HEK293T (cell line): ENCODE data around the gene PDZD2.

Experiments
- CTCF ChIA-PET: fragments of 350-600 bp; formaldehyde crosslinking; extraction: SDS; loops from one replicate; lab custom pipeline; 2021; ENCODE audit warnings: antibody characterized with exemption, inconsistent platforms; lab: Yijun Ruan, JAX
- POLR2A ChIA-PET: fragments of 350-600 bp; formaldehyde crosslinking; extraction: SDS; loops from one replicate; lab custom pipeline; 2020; ENCODE audit warnings: antibody characterized with exemption, inconsistent platforms; lab: Yijun Ruan, JAX
- DNase-seq: peaks from one replicate; pipeline ENCODE4 v3.0.0; 2012; ENCODE audit warnings: mixed read lengths; ENCODE audit errors: extremely low spot score
- ARNT ChIP-seq: fragments of 450-650 bp; IDR thresholded peaks from 2 replicates; pipeline ENCODE4 v1.6.1; 2017; ENCODE audit warnings: mild to moderate bottlenecking
- BHLHE40 ChIP-seq: fragments of 450-650 bp; IDR thresholded peaks from 2 replicates; pipeline ENCODE4 v1.6.1; 2016; ENCODE audit warnings: mild to moderate bottlenecking, moderate library complexity, borderline replicate concordance
- CTBP1 ChIP-seq: fragments of 450-650 bp; IDR thresholded peaks from 2 replicates; pipeline ENCODE4 v1.6.1; 2016; ENCODE audit warnings: borderline replicate concordance
- ELF4 ChIP-seq: fragments of 450-650 bp; IDR thresholded peaks from 2 replicates; pipeline ENCODE4 v1.6.1; 2017; ENCODE audit warnings: antibody characterized with exemption
- FOXA1 ChIP-seq: fragments of 450-650 bp; IDR thresholded peaks from 2 replicates; pipeline ENCODE4 v1.6.1; 2016; ENCODE audit warnings: mild to moderate bottlenecking
- FOXK2 ChIP-seq: fragments of 450-650 bp; IDR thresholded peaks from 2 replicates; pipeline ENCODE4 v1.6.1; 2016; ENCODE audit warnings: mild to moderate bottlenecking
- FOXM1 ChIP-seq: fragments of 450-650 bp; IDR thresholded peaks from 2 replicates; pipeline ENCODE4 v1.6.1; 2017; ENCODE audit warnings: mild to moderate bottlenecking, borderline replicate concordance
- HDGF ChIP-seq: fragments of 450-650 bp; IDR thresholded peaks from 2 replicates; pipeline ENCODE4 v1.6.1; 2017; ENCODE audit warnings: antibody characterized with exemption, borderline replicate concordance
- L3MBTL2 ChIP-seq: fragments of 450-650 bp; conservative IDR thresholded peaks from 2 replicates; pipeline ENCODE4 v1.6.1; 2016; ENCODE audit warnings: mild to moderate bottlenecking
- LEF1 ChIP-seq: fragments of 450-650 bp; IDR thresholded peaks from 2 replicates; pipeline ENCODE4 v1.6.1; 2017; ENCODE audit warnings: mild to moderate bottlenecking, borderline replicate concordance
- NFRKB ChIP-seq: fragments of 450-650 bp; IDR thresholded peaks from 2 replicates; pipeline ENCODE4 v1.6.1; 2016; ENCODE audit warnings: mild to moderate bottlenecking, moderate library complexity
- SP1 ChIP-seq: fragments of 450-650 bp; IDR thresholded peaks from 2 replicates; pipeline ENCODE4 v1.6.1; 2017
- SUZ12 ChIP-seq: fragments of 450-650 bp; IDR thresholded peaks from 2 replicates; pipeline ENCODE4 v1.6.1; 2016; ENCODE audit warnings: mild to moderate bottlenecking
- TARDBP ChIP-seq: fragments of 450-650 bp; IDR thresholded peaks from 2 replicates; pipeline ENCODE4 v1.6.1; 2016
- ZNF384 ChIP-seq: fragments of 450-650 bp; IDR thresholded peaks from 2 replicates; pipeline ENCODE4 v1.6.1; 2016
- TF ChIP-seq, protein P1 (sequence below): fragments of 450-650 bp; IDR thresholded peaks from 2 replicates; pipeline ENCODE4 v1.6.1; 2016

The PDZD2 gene

GRCh38 chr5:31987985-31988710, 349.2 kb downstream of the PDZD2 start:
- ChIA-PET POLR2A (no interaction called here), CTCF (interaction anchor here (0.6 kb wide), 1 partner anchor 154 kb away, joined by 4 read pairs; no protein-coding TSS in a partner anchor)
- no peak for TF ChIP-seq SP1
- TF ChIP-seq LEF1: no peak
- TF ChIP-seq NFRKB: no peak
- no peak for TF ChIP-seq CTBP1
- no peak for TF ChIP-seq TARDBP
- no peak for TF ChIP-seq ELF4
- no peak for TF ChIP-seq SUZ12
- TF ChIP-seq HDGF: no peak
- TF ChIP-seq FOXA1: no peak
- no peak for TF ChIP-seq ZNF384
- no peak for TF ChIP-seq BHLHE40
- TF ChIP-seq L3MBTL2: no peak
- no peak for TF ChIP-seq FOXM1
- DNase-seq: no peak

- ChIA-PET CTCF (no interaction called here), POLR2A (no interaction called here)
- no peak for TF ChIP-seq BHLHE40
- no peak for TF ChIP-seq ZNF384
- no peak for TF ChIP-seq FOXA1
Observed at GRCh38 chr5:31990081-31990650, 351.2 kb downstream of the PDZD2 start.

DNA sequence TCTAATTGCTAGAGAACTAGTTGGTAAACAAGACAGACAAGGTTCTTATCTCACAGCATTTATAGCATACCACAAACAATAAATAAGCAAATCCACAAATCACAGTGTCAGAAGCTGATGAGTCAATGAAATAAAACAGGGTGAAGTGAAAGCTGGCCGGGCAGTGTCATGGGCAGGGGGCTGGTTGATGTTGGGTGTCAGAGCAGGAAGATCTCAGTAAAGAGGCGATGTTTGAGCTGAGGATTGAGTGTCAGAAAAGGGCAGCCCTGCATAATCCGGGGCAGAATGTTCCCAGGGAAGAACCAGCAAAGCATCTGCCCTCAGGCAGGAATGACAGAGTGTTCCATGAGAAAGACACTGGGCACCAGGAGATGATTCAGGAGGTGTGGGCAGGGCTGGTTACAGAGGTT, 351.8 kb downstream of the PDZD2 start:
- ChIA-PET CTCF (no interaction called here), POLR2A (no interaction called here)
- TF ChIP-seq HDGF (no peak), FOXK2 (no peak), TARDBP (no peak), CTBP1 (no peak), FOXA1 (no peak), ELF4 (no peak), LEF1 (no peak), NFRKB (no peak), SUZ12 (no peak), ZNF384 (no peak), FOXM1 (no peak), BHLHE40 (no peak)
- TF ChIP-seq, protein P1, sequence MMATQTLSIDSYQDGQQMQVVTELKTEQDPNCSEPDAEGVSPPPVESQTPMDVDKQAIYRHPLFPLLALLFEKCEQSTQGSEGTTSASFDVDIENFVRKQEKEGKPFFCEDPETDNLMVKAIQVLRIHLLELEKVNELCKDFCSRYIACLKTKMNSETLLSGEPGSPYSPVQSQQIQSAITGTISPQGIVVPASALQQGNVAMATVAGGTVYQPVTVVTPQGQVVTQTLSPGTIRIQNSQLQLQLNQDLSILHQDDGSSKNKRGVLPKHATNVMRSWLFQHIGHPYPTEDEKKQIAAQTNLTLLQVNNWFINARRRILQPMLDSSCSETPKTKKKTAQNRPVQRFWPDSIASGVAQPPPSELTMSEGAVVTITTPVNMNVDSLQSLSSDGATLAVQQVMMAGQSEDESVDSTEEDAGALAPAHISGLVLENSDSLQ: no peak
- no peak for DNase-seq

More at GRCh38 chr5:31990081-31990650, 351.2 kb downstream of the PDZD2 start:
- no peak for DNase-seq

DNA sequence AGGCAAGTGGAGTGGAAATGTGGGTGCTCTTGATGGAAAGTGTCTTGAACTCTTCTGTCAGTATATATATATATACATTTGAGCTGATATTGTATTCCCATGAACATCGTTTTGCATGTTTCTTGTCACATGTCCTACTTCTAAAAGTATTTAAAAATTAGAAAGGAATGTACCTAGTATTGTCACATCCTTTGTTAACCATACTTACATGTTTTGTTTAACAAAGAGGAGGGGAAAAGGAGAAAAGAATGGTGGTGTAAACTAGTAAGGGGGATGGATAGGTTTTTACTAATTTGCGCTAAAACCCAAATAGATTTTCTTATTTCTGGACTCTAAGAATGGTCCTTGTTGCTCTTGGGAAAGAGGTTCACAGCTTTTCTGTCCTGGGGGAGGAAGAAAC, 353.4 kb downstream of the PDZD2 start:
- CTCF ChIA-PET: no interaction called here
- POLR2A ChIA-PET: no interaction called here
- no peak for TF ChIP-seq FOXM1
- no peak for TF ChIP-seq FOXA1
- TF ChIP-seq LEF1: no peak
- TF ChIP-seq SP1: no peak
- TF ChIP-seq SUZ12: no peak
- TF ChIP-seq ARNT: no peak
- TF ChIP-seq ZNF384: no peak
- no peak for TF ChIP-seq CTBP1
- no peak for TF ChIP-seq FOXK2
- TF ChIP-seq NFRKB: no peak
- no peak for TF ChIP-seq HDGF
- TF ChIP-seq TARDBP: no peak
- TF ChIP-seq BHLHE40: no peak
- no peak for TF ChIP-seq ELF4
- TF ChIP-seq L3MBTL2: no peak
- TF ChIP-seq, protein P1: no peak
- no peak for DNase-seq

DNA sequence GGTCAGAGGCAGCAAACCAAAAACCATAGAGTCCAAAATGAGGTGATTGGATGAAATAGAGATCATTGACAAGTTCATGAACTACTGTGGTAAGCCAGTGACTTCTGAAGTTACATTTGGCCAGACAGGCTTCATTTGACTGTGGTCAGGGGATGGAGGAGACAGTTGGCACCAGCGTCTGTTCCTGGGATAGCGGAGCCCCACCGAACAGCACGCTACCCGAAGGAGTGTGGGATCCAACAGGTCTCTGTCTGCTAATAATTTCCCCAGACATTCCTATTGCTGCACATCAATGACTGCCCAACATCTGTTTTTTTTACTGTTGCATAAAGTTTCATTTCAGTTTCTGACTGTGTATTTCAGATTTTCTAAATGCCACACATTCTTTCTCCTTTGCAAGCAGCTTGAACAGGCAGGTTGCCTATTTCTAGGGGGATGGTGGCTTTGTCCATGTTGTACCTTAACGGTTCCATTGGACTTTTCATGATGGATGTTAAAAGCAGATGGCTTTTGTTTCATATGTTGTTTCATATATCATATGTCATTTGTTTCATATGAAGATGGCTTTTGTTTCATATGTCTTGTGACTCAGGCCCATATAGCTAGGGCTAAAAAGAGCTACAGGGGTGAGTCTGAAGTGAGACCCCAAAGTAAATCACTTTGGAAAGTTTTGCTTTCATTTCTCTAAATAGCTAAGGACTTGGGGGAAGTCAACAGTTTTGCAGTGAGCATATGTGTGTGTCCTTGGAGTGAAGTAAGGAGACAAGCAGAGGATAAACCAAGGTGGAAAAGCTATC, 354.4 kb downstream of the PDZD2 start:
- no peak for TF ChIP-seq FOXA1
- TF ChIP-seq ELF4: no peak
- TF ChIP-seq BHLHE40: no peak
- no peak for TF ChIP-seq TARDBP
- no peak for TF ChIP-seq ZNF384
- no peak for TF ChIP-seq NFRKB
- TF ChIP-seq ARNT: no peak
- TF ChIP-seq FOXK2: no peak
- POLR2A ChIA-PET: no interaction called here
- CTCF ChIA-PET: interaction anchor here (0.7 kb wide), 1 partner anchor 36 kb away, joined by 3 read pairs; no protein-coding TSS in a partner anchor
- no peak for DNase-seq

GRCh38 chr5:31995006-31995405, 356.1 kb downstream of the PDZD2 start:
- POLR2A ChIA-PET: no interaction called here
- TF ChIP-seq BHLHE40 (no peak), FOXA1 (no peak)
- CTCF ChIA-PET: no interaction called here
- no peak for DNase-seq

- ChIA-PET POLR2A (no interaction called here), CTCF (no interaction called here)
- TF ChIP-seq L3MBTL2 (no peak), NFRKB (no peak), ZNF384 (no peak), SUZ12 (no peak), TARDBP (no peak), FOXK2 (no peak), ARNT (no peak), CTBP1 (no peak), BHLHE40 (no peak), SP1 (no peak), FOXA1 (no peak), FOXM1 (no peak), HDGF (no peak), ELF4 (no peak), LEF1 (no peak)
- TF ChIP-seq, protein P1: no peak
- DNase-seq: no peak
Observed at GRCh38 chr5:31995714-31996113, 356.8 kb downstream of the PDZD2 start.
